HG02642 (cell line): ENCODE results near the gene NDOR1.
"Not testable (repeated sequence)": the region's sequence is repeated elsewhere in the genome, so short reads cannot be mapped to it uniquely, and the experiment has no call there.

ENCODE experiments used
- ATAC-seq: cut with Tn5 transposase; IDR thresholded peaks from one replicate; pipeline ENCODE4 v1.9.1; 2021; ENCODE audit warnings: mild to moderate bottlenecking; ENCODE audit not compliant: unreplicated experiment, poor library complexity

NDOR1 gene

DNA sequence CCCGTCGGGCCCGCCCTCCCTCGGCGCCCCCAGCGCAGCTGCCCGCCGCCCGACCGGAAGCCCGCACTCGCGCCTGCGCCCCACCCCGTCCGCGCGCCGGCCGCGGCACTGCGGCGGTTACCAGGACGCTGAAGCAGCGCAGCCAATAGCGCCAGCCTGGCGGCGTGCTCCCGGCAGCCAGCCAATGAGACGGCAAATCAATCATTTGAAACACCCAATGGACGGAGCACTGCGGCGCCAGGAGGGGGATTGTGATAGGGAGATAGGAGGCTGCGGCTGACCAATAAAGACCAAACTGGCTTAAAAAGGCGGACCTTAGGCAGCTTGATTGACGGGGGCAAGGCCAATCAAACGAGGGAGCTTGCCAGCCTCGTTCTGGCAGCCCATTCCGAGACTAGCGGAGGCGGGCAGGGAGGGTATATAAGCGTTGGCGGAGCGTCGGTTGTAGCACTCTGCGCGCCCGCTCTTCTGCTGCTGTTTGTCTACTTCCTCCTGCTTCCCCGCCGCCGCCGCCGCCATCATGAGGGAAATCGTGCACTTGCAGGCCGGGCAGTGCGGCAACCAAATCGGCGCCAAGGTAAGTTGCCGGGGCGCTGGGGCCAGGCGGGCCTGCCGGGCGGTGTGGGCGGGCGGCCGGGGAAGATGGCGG lies 35.5 kb downstream of the NDOR1 start, which contains the start of gene TUBB4B:
TUBB4B (plus strand) TSS at position 447 of the 649 bp plus-strand sequence; CDS start at position 521, 74 bp downstream.
- peak; percentile 75 for ATAC-seq

DNA sequence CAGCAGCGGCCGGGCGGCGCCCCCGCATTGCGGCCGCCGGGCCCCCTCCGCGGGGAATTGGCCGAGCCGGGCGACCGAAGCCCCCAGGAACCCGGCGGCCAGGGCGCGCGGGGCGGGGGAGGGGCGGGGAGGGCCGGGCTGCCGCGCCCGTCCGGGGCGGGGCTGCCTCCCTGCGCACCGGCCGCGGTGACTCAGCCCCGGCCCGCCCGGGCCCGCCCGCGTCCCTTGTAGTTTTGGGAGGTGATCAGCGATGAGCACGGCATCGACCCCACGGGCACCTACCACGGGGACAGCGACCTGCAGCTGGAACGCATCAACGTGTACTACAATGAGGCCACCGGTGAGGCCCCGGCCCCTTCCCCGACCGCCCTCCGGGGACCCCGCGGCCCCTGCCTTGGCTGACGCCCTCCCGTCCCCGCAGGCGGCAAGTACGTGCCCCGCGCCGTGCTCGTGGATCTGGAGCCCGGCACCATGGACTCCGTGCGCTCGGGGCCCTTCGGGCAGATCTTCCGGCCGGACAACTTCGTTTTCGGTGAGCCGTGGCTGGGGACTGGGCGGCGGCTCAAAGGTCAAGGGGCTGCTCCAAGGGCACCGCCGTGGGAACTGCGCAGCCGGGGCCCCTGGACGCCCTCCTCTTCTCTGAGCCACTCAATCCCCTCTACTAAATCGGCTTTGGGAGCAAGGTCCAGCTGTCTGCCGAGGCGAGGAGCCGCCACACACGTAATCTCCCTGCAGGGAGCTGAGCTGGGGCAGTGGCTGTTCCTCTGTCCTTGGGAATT lies 36.2 kb downstream of the NDOR1 start:
- ATAC-seq: no peak

DNA sequence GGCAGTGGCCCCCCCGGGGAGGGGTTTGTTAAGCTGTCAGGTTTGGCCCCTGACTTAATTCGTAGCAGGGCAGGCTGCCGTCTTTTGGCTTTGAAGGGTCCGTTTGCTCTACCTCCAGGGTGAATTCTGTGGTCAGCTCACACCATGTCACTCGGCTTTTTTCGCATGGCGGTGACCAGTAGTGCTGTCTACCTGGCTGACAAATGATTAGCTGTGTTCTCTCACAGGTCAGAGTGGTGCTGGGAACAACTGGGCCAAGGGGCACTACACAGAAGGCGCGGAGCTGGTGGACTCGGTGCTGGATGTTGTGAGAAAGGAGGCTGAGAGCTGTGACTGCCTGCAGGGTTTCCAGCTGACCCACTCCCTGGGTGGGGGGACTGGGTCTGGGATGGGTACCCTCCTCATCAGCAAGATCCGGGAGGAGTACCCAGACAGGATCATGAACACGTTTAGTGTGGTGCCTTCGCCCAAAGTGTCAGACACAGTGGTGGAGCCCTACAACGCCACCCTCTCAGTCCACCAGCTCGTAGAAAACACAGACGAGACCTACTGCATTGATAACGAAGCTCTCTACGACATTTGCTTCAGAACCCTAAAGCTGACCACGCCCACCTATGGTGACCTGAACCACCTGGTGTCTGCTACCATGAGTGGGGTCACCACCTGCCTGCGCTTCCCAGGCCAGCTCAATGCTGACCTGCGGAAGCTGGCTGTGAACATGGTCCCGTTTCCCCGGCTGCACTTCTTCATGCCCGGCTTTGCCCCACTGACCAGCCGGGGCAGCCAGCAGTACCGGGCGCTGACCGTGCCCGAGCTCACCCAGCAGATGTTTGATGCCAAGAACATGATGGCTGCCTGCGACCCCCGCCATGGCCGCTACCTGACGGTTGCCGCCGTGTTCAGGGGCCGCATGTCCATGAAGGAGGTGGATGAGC lies 37.0 kb downstream of the NDOR1 start:
- no peak for ATAC-seq

DNA sequence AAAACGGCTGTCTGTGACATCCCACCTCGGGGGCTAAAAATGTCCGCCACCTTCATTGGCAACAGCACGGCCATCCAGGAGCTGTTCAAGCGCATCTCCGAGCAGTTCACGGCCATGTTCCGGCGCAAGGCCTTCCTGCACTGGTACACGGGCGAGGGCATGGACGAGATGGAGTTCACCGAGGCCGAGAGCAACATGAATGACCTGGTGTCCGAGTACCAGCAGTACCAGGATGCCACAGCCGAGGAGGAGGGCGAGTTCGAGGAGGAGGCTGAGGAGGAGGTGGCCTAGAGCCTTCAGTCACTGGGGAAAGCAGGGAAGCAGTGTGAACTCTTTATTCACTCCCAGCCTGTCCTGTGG lies 37.7 kb downstream of the NDOR1 start:
- not testable (repeated sequence) for ATAC-seq

DNA sequence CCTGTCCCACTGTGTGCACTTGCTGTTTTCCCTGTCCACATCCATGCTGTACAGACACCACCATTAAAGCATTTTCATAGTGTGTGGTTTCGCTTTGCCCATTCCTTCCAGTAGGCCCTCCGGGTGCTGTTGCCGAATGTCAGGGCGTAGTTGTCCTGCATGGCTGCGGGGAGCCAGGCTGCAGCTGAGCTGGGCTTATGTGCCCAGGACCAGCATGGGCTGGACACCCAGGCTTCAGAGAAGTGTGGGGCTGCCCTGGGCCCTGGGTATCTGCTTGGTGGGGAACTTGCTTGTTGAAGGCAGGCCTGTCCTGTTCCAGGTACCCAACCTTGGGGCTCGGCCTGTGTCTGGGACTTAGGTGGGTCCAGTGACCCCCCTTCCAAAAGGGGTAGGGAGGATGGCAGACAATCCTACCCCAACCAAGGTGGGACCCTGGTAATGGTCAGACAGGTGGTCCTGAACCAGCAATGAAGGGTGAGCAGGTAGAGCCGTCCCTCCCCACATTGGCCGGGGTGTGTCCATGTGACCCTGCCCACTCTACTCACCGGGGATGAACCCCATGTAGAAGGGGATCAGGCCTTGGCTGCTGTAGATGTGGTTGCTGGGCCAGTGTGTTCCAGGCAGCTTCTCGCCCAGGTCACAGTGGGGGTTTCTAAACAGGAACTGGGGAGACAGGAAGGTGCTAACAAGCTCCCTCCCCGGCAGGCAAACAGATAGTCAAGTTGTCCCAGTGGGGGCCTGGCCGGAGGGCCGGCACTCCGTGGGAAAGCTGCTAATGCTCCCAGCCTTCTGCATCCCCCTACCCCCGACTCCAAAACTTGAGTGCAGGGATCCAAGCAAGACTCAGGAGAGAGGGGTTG lies 38.4 kb downstream of the NDOR1 start:
- ATAC-seq: no peak

DNA sequence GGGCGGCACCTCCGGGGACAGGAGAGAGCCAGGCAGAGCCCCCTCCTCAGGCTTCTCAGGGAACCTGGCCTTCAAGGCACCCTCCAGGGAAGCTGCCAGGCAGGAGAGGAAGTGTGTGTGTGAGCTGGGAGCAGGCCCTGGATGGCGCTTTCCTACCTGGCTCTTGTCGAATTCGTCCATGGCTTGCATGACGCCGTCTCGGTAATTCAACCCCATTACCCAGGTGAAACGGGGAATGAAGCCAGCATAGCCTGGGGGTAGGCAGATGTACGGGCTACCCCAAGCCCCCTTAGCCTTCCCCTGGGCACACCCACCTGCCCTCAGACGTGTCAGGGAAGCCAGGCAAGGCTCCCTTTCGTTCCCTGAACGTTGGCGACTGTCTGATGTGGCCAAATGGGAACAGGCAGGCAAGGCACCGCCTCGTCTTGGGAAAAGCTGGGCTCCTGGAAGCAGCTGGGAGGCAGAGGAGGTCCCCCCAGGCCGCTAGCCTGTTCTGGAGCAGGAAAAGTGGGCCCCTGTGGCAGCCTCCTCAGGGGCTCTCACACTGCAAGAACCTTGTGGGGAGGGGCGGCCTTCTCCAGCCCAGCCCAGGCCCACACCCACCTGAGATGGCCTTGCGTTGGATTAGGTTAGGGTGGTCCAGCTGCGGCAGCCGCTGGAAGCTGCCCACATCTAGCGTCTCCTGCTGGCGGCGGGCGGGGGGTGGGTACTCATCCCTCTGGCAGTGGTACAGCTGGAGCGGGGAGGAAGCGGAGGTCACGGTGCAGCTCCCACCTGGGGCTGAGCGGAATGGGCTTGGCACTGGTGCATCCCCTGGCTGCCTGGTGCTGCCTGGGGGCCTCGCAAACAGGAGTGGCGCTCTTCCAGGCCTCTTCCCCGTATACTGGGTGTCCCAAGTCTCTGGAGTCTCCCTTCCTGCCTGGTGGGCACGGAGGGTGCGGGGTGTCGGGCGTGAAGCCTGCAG lies 39.3 kb downstream of the NDOR1 start:
- no peak for ATAC-seq

DNA sequence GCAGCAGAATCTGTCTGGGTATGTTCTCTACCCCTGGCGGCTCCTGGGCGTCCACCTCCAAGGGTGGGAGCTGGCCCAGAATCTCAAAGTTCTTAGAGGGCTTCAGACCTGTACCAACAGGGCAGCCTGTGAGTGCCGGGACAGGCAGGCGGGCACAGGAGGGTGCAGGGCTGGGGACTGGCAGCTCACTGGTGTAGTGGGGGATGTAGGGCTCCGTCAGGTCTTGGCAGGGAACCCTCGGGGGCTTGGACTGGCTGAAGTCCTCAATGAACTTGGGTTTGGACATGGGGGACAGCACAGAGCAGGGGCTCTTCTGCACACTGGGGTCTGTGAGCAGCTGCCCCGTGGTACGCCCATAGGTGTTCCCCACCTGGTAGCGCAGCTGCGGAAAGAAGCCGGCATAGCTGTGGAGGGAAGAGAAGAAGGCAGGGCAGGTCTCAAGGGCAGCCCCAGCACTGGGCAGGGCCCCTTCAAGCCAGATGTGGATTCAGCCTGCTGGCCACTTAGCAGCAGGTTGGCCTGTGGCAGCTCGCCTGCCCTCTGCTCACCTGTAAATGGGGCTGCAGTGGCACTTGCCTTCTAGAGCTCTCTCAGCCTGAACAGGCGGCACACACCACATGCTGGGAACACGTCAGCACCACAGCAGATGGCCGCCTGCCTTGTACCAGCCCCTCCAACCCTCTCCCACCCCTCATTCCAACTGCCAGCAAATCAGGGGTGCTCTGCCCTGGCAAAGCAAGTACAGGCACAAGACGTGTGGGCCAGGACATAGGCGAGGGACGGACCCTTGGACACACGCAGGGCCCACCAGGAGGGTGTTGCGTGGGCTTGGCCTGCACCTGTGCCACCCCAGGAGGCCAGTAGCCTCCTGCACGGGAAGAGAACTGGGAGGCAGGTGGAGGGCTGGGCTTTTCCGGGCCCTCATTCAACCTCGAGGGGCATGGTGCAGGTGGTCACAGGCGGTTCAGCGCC lies 40.2 kb downstream of the NDOR1 start:
- ATAC-seq: no peak

DNA sequence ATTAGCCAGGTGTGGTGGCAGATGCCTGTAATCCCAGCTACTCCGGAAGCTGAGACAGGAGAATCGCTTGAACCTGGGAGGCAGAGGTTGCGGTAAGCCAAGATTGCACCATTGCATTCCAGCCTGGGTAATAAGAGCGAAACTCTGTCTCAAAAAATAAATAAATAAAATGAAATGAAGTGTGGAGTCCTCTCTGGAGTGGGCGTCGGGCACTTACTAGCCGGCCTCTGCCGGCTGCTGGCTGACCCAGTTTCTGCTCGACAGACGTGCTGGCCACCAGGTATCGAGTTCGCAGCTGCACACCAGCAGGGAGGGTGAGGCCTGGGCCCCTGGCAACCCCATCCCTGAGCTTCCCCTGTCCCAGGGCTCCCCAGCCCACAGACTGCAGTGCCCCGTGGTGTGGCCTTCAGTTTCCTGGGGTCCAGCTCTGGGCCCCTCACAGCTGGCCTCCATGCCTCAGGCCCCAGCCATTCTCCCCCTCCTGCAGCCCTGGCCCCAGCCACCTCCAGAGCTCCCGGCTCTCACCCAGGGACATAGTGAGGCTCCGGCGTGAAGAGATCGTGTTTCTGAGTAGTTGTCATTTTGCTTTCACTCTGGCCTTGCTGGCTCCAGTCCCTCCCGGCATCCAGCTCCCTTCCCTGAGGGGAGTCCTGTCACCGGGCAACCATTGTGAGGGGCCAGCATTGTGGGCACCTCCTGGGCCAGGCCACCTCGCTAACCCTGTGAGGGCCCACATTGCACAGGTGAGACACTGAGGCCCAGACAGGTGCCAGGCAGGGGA lies 41.8 kb downstream of the NDOR1 start:
- ATAC-seq: no peak

DNA sequence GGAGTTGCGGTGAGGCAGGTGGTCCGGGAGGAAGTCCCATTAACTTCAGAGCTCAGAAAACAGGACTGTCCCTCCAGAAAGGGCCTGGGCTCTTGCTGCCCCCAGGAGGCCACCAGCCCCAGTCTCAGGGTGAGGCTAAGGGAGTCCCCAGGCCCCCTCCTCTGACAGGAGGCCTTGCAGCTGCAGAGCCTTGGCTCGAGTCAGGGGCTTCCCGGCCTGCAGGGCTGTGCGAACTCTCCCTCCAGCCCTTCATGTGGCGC lies 42.3 kb downstream of the NDOR1 start:
- no peak for ATAC-seq

DNA sequence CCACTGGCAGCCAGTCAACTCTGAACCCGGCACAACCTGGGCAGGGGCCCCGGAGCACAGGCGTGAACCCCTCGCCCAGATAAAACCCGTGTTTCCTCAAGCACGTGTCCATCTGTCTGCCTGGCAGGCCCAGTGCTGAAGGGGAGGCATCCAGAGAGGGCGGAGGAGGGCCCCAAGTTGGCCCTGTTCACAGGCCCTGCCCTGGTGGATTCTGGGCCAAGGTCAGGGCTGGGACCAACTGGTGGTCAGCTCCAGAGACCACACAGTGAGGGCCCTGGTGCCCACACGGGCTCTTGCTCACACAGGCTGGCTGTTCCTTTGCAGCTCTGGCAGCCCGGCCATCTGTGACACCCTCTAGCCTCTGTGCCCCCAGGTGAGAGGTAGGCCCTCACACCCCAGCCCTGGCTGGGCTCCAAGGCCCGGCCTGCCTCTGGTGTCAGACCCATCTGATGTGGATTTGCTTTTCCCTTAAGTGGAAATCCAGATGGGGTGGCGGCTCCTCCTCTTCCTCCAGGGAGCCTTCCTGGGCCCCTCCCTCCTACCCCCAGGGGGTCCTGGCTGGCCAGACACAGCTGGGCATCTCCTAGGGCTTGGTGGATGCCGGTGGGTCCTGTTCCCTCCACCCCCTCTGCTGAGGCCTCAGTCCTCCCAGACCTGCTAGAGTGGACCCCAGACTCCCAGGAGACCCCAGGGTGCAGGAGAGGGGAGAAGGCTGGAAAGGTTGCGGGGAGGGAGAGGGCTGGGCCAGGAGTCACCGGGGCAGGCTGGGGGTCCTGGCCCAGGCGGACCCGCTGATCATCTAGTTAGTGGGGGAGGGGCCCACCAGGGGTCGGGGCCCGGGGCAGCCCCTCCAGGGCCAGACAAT lies 45.1 kb downstream of the NDOR1 start:
- no peak for ATAC-seq

DNA sequence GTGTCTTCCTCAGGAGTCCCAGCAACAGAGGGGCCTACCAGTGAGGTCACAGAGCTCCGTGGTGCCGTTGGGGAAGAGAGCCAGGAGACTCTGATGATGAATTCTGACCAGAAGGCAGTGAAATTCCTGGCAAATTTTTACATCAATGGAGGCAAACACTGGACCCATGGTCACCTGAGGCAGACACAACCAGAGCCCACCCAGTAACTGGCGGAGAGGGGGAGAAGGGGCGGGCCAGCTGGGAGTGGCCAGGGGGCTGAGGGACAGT lies 45.6 kb downstream of the NDOR1 start, which contains the start of gene STPG3:
STPG3 (plus strand) TSS at position 93 of the 268 bp plus-strand sequence; CDS start at position 94, 1 bp downstream.
- no peak for ATAC-seq

DNA sequence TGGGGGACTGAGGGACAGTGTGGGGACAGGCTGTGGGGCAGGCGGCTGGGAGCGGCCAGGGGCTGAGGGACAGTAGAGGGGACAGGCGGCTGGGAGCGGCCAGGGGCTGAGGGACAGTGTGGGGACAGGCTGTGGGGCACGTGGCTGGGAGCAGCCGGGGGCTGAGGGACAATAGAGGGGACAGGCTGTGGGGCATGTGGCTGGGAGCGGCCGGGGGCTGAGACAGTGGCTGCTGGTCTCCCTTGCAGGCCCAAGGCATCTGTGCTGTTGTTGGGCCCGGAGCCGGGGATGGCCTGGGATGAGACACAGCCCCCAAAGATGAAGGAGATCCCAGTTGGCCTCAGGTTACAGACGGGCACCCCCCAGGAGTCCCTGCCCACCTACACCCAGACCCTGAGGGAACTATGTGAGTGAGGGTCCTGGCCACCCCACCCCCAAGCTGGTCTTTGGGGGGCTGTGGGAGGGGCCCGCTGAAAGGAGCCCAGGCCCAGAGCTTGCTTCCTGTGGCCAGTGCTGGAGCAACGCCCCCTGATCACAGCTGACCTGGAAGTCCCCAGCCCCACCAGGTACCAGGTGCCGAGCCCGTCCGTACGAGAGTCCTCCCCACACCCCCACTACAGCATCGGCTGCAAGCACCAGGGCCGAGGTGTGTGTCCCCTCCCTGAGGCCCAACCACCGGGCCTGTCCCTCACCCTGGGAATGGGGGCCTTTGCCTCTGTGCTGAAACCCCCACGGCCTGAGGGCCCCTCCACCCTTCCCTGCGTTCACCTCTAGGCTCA lies 46.2 kb downstream of the NDOR1 start:
- no peak for ATAC-seq

DNA sequence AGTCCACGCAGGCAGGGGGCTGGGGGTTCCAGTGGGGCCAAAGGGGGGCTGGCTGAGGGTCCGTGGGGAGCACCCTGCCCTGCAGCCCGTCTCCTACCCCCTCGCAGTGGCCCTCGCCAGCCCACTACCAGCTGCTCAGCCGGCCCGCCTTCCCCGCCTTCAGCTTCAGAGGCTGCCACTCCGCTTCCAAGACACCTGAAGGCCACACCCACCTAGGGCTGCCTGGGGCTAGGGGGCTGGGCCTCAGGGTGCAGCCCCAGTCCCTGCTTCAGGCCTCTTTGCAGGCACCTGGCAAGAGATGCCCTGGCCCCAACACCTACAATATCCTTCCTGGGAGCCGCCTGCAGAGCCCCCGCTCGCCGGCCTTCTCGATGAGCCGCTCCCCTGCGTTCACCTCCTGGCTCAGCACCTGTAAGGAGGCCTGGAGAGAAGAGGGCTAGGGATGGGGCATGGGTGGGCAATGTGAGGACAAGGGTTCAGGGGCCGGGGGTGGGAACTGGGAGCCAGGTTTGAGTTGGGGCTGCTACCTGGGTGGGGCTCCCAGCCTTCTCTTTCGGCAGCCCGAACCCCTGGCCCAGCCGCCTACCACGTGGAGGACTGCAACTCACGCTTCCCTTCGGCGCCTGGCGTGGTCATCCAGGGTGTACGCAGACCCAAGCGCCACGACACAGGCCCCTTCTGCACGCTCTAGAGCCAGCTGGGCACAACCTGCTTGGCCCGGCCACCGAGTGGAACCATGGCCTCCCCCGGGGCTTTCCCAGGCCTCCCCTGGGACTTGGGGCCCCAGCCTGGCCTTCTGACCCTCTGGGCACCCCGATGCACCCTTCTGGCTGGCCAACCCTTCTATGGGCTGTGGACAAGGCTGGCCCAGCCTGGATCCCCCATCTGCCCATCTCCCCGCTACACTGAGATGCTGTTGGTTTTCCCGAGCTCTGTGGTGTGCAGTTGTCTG lies 47.3 kb downstream of the NDOR1 start:
- ATAC-seq: no peak

DNA sequence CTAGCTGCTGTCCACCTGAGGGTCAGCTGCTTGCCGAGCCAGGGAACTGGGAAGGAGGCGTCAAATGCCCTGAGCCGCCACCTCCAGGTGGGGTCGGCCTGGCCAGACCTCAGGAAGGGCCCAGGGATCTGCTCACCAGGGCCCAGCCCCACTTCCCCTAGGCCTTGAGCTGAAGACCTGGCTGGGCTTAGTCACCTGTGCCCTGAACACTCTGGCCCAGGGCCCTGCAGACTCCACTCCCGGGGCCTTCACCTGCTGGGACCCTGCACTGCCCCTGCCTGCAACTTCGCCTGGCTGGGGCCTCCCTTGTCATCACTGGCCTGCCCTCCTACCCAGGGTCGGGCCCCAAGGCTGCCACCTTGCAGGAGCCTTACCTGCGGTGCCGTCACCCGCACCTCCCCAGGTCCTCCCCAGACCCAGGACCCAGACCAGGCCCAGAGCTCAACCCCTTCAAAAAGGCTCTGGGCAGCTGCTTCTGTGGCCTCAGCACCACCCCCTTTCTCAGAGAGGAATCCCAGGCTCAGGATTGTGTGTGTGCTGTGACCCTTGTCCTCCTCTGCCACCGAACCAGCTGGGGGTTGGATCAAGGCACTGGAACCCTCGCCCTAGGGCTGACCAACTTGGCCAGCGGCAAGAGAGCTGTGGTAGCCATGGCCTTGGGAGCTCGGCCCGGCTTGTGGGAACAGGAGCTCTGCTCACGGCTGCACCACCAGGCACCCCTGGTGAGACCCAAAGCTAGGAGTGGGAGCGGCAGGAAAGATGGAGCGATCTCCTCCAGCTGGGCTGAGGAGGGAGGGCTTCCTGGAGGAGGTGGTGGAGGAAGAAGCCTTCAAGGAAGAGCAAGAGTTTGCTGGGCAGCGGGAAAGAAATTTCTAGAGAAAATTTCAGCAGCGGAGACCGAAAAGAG lies 48.5 kb downstream of the NDOR1 start:
- no peak for ATAC-seq
